Subcutaneous abdominal adipose tissue (tissue), 5 donors: Measurements from ENCODE around the gene PKNOX1.
"Not testable (repeated sequence)": the region's sequence is repeated elsewhere in the genome, so short reads cannot be mapped to it uniquely, and the experiment has no call there.

ENCODE experiments used
- H3K27ac ChIP-seq: one replicate; pipeline ENCODE4 v1.7.0; 2013; ENCODE audit warnings: low read depth, mild to moderate bottlenecking, inconsistent platforms, low read length, moderate library complexity
- H3K27me3 ChIP-seq, 5 donors: one replicate each; pipeline ENCODE4 v1.7.0; 2013; ENCODE audit warnings: low read length in 5 of 5, inconsistent platforms in 1 of 5; ENCODE audit not compliant: control insufficient read depth in 5 of 5, insufficient read depth in 4 of 5
- H3K36me3 ChIP-seq, 5 donors: one replicate each; pipeline ENCODE4 v1.7.0; 2013; ENCODE audit warnings: low read length in 5 of 5; ENCODE audit not compliant: control insufficient read depth in 5 of 5, insufficient read depth in 5 of 5
- H3K4me1 ChIP-seq, 5 donors: one replicate each; pipeline ENCODE4 v1.7.0; 2013; ENCODE audit warnings: low read length in 5 of 5, mild to moderate bottlenecking in 3 of 5, moderate library complexity in 1 of 5; ENCODE audit not compliant: control insufficient read depth in 5 of 5, insufficient read depth in 5 of 5
- H3K4me3 ChIP-seq, 5 donors: one replicate each; pipeline ENCODE4 v1.7.0; 2013; ENCODE audit warnings: low read length in 5 of 5, low read depth in 1 of 5
- H3K9ac ChIP-seq, 5 donors: one replicate each; pipeline ENCODE4 v1.7.0; 2013; ENCODE audit warnings: low read length in 5 of 5, mild to moderate bottlenecking in 4 of 5, moderate library complexity in 3 of 5
- H3K9me3 ChIP-seq, 5 donors: one replicate each; pipeline ENCODE4 v1.7.0; 2013; ENCODE audit warnings: low read length in 5 of 5; ENCODE audit not compliant: control insufficient read depth in 5 of 5
- donor health status: healthy.
- donor health status: healthy.
- donor health status: healthy.
- donor health status: healthy.
- donor health status: healthy.

Gene PKNOX1

DNA sequence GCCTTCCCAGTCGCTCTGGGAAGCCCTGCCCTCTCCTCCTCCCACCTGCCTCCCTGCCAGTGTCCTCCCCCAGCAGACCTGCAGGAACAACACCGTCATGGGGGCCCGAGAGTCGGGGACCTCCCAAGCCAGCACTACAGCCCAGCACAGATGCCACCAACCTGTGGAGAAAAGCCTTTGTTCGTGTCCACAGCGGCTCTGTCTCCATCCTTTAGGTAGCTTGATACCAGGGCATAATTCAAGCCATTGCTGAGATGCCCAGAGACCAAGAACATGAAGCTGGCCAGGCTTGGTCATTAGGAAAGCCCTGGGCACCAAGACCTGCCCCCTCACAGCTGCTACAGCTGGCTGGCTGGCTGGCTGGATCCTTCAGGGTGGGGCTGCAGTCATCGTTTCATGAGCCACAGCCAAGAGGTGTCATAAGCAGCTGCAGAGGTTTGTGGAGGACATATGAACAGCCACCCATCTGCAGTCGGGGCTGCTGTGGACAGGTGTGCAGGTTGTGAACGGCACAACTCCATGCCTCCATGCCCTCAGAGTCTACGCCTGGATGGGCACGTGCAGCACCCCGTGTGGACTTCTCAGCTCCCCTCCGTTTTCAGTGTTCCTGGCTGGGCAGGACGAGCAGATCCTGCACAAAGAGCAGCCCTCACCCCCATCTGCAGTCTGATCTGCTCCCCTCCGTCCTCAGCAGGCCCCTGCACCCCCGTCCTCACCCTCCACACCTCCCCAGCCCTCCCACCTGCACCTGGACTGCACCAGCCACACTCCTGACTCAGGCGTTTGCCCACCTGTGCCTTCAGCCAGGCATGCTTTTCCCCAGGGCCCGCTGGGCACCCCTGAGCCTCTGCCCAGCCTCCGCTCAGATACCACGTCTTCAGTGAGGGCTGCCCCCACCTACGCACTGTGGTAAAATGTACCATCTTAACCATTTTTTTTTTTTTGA, 71.8 kb downstream of the PKNOX1 start:
- H3K27me3 ChIP-seq, H3K27ac ChIP-seq, H3K4me3 ChIP-seq, H3K36me3 ChIP-seq, H3K9me3 ChIP-seq, H3K9ac ChIP-seq, H3K4me1 ChIP-seq: not testable (repeated sequence)

DNA sequence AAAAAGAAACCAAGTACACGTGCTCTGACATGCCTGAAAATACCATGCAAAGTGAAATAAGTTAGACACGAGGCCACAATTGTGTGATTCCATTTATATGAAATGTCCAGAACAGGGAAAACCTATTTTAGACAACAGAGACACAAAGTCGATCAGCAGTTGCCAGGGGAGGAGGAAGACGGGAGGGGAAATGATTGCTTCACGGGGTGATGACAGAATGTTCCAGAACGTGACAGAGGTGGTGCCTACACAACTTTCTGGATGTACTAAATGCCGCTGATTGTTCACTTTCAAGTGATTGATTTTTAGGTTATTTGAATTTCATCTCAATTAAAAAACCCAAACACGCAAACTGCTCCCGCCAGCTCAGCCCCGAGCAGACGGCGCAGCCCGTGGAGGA, 78.8 kb downstream of the PKNOX1 start:
- not testable (repeated sequence) for H3K4me3 ChIP-seq, H3K4me1 ChIP-seq, H3K36me3 ChIP-seq

DNA sequence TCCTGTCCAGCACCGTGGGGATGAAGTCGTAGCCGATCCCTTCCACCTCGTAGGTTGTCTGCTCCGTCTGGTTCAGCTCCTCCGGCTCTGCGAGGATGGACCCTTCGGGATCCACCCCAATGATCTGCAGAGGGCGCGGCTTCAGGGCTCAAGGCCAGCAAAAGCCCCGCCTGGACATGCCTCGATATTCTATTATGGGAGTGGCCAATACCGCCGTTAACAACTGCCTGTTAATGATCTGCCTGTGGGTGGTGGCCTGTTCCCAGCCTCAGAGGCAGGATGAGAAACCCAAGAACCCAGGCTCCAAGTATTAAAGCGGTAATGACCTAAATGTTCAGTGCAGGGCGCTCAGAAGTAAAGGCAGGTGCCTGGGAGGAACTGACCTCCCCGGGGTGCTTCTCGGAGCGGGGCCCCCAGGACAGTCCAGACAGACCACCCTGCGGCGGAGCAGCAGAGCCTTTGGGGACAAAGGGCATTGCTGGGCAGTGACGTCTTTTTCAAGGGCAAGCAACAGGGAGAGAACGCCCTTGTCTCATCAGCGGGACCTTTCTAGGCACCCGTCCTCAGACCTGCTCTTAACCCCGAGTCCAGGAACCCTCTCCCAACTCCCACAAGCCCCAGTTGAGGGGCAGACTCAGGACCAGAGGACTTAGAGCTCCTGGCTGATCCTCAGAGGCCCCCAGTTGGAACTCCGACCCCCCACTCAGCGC, 88.7 kb downstream of the PKNOX1 start:
- not testable (repeated sequence) for H3K4me1 ChIP-seq, H3K4me3 ChIP-seq, H3K27me3 ChIP-seq, H3K9me3 ChIP-seq, H3K27ac ChIP-seq, H3K36me3 ChIP-seq, H3K9ac ChIP-seq

More for the DNA sequence above, 78.8 kb downstream of the PKNOX1 start:
- not testable (repeated sequence) for H3K27me3 ChIP-seq, H3K27ac ChIP-seq, H3K9ac ChIP-seq, H3K9me3 ChIP-seq

GRCh38 chr21:43064265-43064917, 90.0 kb downstream of the PKNOX1 start:
- H3K4me3 ChIP-seq = not testable (repeated sequence)

GRCh38 chr21:43065991-43066390, 91.6 kb downstream of the PKNOX1 start:
- not testable (repeated sequence) for H3K27ac ChIP-seq, H3K4me3 ChIP-seq

More at GRCh38 chr21:43064265-43064917, 90.0 kb downstream of the PKNOX1 start:
- not testable (repeated sequence) for H3K4me1 ChIP-seq, H3K9me3 ChIP-seq, H3K27ac ChIP-seq, H3K27me3 ChIP-seq, H3K9ac ChIP-seq, H3K36me3 ChIP-seq

GRCh38 chr21:43066690-43067089, 92.3 kb downstream of the PKNOX1 start:
- not testable (repeated sequence) for H3K27me3 ChIP-seq, H3K27ac ChIP-seq, H3K36me3 ChIP-seq, H3K9ac ChIP-seq, H3K4me3 ChIP-seq, H3K4me1 ChIP-seq, H3K9me3 ChIP-seq

More at GRCh38 chr21:43065991-43066390, 91.6 kb downstream of the PKNOX1 start:
- not testable (repeated sequence) for H3K36me3 ChIP-seq, H3K9me3 ChIP-seq, H3K9ac ChIP-seq, H3K4me1 ChIP-seq, H3K27me3 ChIP-seq

DNA sequence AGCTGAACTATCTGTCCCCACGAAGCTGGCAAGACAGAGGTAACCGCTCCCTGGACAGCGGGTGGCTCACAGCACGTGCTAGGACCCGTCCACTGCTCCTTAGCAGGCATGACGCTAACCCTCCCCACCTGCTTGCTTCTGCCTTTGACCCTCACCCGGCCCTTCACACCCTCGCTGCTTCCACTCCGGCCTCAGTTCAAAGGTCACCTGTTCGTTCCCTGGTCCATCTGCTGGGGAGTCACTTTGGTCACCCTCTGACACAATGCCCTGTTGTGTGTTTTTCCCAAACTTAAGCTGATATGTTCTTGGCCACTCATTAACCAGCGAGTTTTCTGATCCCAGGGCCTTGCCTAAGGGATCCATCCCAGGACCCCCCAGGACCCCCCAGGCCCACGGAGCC, 93.7 kb downstream of the PKNOX1 start:
- H3K4me1 ChIP-seq, H3K27ac ChIP-seq, H3K4me3 ChIP-seq, H3K9me3 ChIP-seq, H3K27me3 ChIP-seq, H3K36me3 ChIP-seq, H3K9ac ChIP-seq: not testable (repeated sequence)

GRCh38 chr21:43069682-43070081, 95.3 kb downstream of the PKNOX1 start:
- H3K4me1 ChIP-seq, H3K27ac ChIP-seq, H3K9me3 ChIP-seq, H3K27me3 ChIP-seq, H3K9ac ChIP-seq, H3K4me3 ChIP-seq, H3K36me3 ChIP-seq: not testable (repeated sequence)

DNA sequence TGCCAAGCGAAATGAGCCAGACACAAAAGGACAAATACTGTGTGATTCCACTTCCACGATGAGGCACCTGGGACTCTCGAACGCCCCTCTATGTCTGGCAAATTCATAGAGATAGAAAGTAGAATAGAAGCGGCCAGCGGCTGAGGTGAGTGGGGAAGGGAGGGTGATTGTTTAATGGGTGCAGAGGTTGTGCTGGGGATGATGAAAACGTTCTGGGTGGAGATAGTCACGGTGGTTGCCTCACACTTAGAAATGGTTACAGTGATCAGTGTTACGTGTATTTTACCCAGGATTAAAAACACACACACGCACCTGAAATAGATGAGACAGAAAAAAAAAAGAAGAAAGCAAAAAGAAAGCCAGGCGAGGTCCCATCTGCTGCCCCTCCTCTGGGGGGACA, 98.4 kb downstream of the PKNOX1 start:
- not testable (repeated sequence) for H3K4me3 ChIP-seq, H3K27ac ChIP-seq, H3K4me1 ChIP-seq, H3K27me3 ChIP-seq, H3K9ac ChIP-seq, H3K36me3 ChIP-seq, H3K9me3 ChIP-seq
